K562 (cell line): ENCODE results near the gene SMIM21. TPM values are rescaled to one million over a fixed set of nuclear protein-coding genes. Genes with fewer than 3 reads are reported as not detected.

Experiments used
- ATAC-seq: fragments of 200-7000 bp; cut with Tn5 transposase; 3 replicates; pipeline ENCODE4 v1.9.1; 2020; ENCODE audit warnings: moderate library complexity
- BruUV-seq: library from RNA; stranded (reverse); fragments of 400-500 nt; replicated peaks from 2 replicates; lab custom pipeline; 2021; lab: Mats Ljungman, UMichigan
- CTCF ChIA-PET: fragments of 300-600 bp; formaldehyde crosslinking; extraction: SDS; loops from one replicate; lab custom pipeline; 2021; ENCODE audit warnings: low intra/inter-chr PET ratio; lab: Yijun Ruan, JAX
- POLR2A ChIA-PET: fragments of 300-600, 350-650 bp; sonication (Branson Sonifier 250); formaldehyde crosslinking; extraction: SDS; loops from one replicate; lab custom pipeline; 2021; ENCODE audit warnings: antibody characterized with exemption, inconsistent platforms; lab: Yijun Ruan, JAX
- DNase-seq, 4 experiments: peaks; one replicate each; pipeline versions ENCODE4 v3.0.0 to v3.0.0-alpha.2; 2011 to 2018; ENCODE audit warnings: low spot score in 3 of 4, mixed read lengths in 3 of 4; ENCODE audit errors: extremely low read depth in 1 of 4
- FAIRE-seq: peaks from 2 replicates; lab custom pipeline; 2011; peaks lifted over from hg19 to GRCh38; lab: Jason Lieb, UNC
- H2AFZ ChIP-seq: 2 replicates; pipeline ENCODE4 v1.6.0; 2011; ENCODE audit warnings: low read depth, low read length, control low read depth, inconsistent platforms
- H3K27ac ChIP-seq: fragments of 200-600 bp; 3 replicates; pipeline ENCODE4 v1.8.0; 2011; ENCODE audit warnings: low read depth, mild to moderate bottlenecking, control low read depth, inconsistent platforms, low read length, moderate library complexity, mixed read lengths; ENCODE audit errors: extremely low read depth
- H3K27me3 ChIP-seq, 2 experiments: fragments of 300-600 bp in 1 of 2; 2 replicates in 1 of 2; 3 replicates in 1 of 2; pipeline versions ENCODE4 v1.6.0 to v1.8.0; 2011; ENCODE audit warnings: inconsistent platforms in 2 of 2, low read length in 2 of 2, mild to moderate bottlenecking in 1 of 2, mixed read lengths in 1 of 2, moderate library complexity in 1 of 2; ENCODE audit not compliant: control insufficient read depth in 2 of 2, insufficient read depth in 2 of 2
- H3K36me3 ChIP-seq: fragments of 300-600 bp; 3 replicates; pipeline ENCODE4 v1.8.0; 2011; ENCODE audit warnings: mild to moderate bottlenecking, low read length, inconsistent platforms; ENCODE audit not compliant: control insufficient read depth, insufficient read depth
- H3K4me1 ChIP-seq, 2 experiments: fragments of 200-600 bp in 1 of 2; replicated peaks in 1 of 2; 2 replicates in 1 of 2; 3 replicates in 1 of 2; pipeline versions ENCODE4 v1.5.1 to v1.8.0; 2011; ENCODE audit warnings: inconsistent platforms in 2 of 2, low read length in 2 of 2, mild to moderate bottlenecking in 1 of 2, mixed read lengths in 1 of 2, moderate library complexity in 1 of 2; ENCODE audit not compliant: control insufficient read depth in 2 of 2, insufficient read depth in 2 of 2
- H3K4me2 ChIP-seq: 2 replicates; pipeline ENCODE4 v1.6.1; 2011; ENCODE audit warnings: low read length, control low read depth, inconsistent platforms, mixed read lengths; ENCODE audit not compliant: insufficient read depth
- H3K4me3 ChIP-seq: fragments of 200-600 bp; sonication (generic), shearing (Covaris generic); 2 replicates; pipeline ENCODE4 v1.5.1; 2016; ENCODE audit warnings: control low read depth, inconsistent platforms
- H3K79me2 ChIP-seq: fragments of 200-600 bp; 3 replicates; pipeline ENCODE4 v1.8.0; 2011; ENCODE audit warnings: low read length, inconsistent platforms; ENCODE audit not compliant: control insufficient read depth, insufficient read depth
- H3K9ac ChIP-seq, 2 experiments: 2 replicates each; pipeline versions ENCODE4 v1.6.0 to v1.6.1; 2011; ENCODE audit warnings: low read depth in 2 of 2, low read length in 2 of 2, control low read depth in 1 of 2, inconsistent platforms in 1 of 2, mild to moderate bottlenecking in 1 of 2, mixed read lengths in 1 of 2; ENCODE audit not compliant: insufficient read depth in 1 of 2
- H3K9me1 ChIP-seq: one replicate; pipeline ENCODE4 v1.6.0; 2011; ENCODE audit warnings: inconsistent platforms, mild to moderate bottlenecking, low read length, moderate library complexity; ENCODE audit not compliant: control insufficient read depth, insufficient read depth
- H3K9me3 ChIP-seq: replicated peaks from 2 replicates; pipeline ENCODE4 v1.5.1; 2011; ENCODE audit warnings: low read depth, low read length, inconsistent platforms; ENCODE audit not compliant: control insufficient read depth, insufficient read depth
- H4K20me1 ChIP-seq: replicated peaks from 2 replicates; pipeline ENCODE4 v1.6.1; 2011; ENCODE audit warnings: low read length, inconsistent platforms, mixed read lengths; ENCODE audit not compliant: control insufficient read depth, insufficient read depth
- CEBPG ChIP-seq, 3 experiments: fragments of 200-800 bp in 1 of 3; sonication (Bioruptor generic) in 1 of 3; sonication (generic) in 1 of 3; formaldehyde crosslinking in 1 of 3; IDR thresholded peaks in 2 of 3; conservative IDR thresholded peaks in 1 of 3; 2 replicates each; pipeline versions ENCODE4 v1.6.1 to v1.8.0; 2016 to 2022; ENCODE audit warnings: missing compliant biosample characterization in 2 of 3, missing genetic modification characterization in 2 of 3, mild to moderate bottlenecking in 1 of 3, missing genetic modification reagents in 1 of 3
- CREB1 ChIP-seq, 2 experiments: sonication (generic) in 1 of 2; formaldehyde crosslinking in 1 of 2; IDR thresholded peaks; 2 replicates each; pipeline versions ENCODE4 v1.6.1 to v1.8.0; 2012 to 2022; ENCODE audit warnings: inconsistent platforms in 1 of 2, mild to moderate bottlenecking in 1 of 2, missing genetic modification reagents in 1 of 2, moderate library complexity in 1 of 2
- CREM ChIP-seq: IDR thresholded peaks from 2 replicates; pipeline ENCODE4 v1.6.1; 2014; ENCODE audit warnings: antibody characterized with exemption, low read depth
- ETS2 ChIP-seq: IDR thresholded peaks from 2 replicates; pipeline ENCODE4 v1.6.1; 2016; ENCODE audit warnings: borderline replicate concordance, missing genetic modification characterization, mild to moderate bottlenecking, moderate library complexity, missing compliant biosample characterization; ENCODE audit not compliant: poor library complexity, severe bottlenecking
- FOXP1 ChIP-seq: sonication (generic); formaldehyde crosslinking; IDR thresholded peaks from 2 replicates; pipeline ENCODE4 v1.8.0; 2022; ENCODE audit warnings: mild to moderate bottlenecking, missing genetic modification reagents
- KLF13 ChIP-seq: fragments of 450-650 bp; IDR thresholded peaks from 2 replicates; pipeline ENCODE4 v1.6.1; 2016; ENCODE audit warnings: missing genetic modification characterization, low read depth, mild to moderate bottlenecking, missing compliant biosample characterization, moderate library complexity, borderline replicate concordance
- MTA3 ChIP-seq: fragments of 450-650 bp; formaldehyde crosslinking; IDR thresholded peaks from 2 replicates; pipeline ENCODE4 v1.6.1; 2017; ENCODE audit warnings: mild to moderate bottlenecking, borderline replicate concordance
- RBM34 ChIP-seq: fragments of 200-400 bp; formaldehyde crosslinking; IDR thresholded peaks from 2 replicates; pipeline ENCODE4 v1.6.1; 2018; ENCODE audit warnings: low read length, borderline replicate concordance; ENCODE audit not compliant: insufficient read depth
- RFX1 ChIP-seq: fragments of 450-650 bp; IDR thresholded peaks from 2 replicates; pipeline ENCODE4 v1.6.1; 2016; ENCODE audit warnings: mild to moderate bottlenecking, moderate library complexity
- SMAD2 ChIP-seq: fragments of 150-350 bp; IDR thresholded peaks from 2 replicates; pipeline ENCODE4 v1.6.1; 2014; ENCODE audit warnings: low read depth, mild to moderate bottlenecking, low read length
- ZBTB8A ChIP-seq: fragments of 450-650 bp; IDR thresholded peaks from 2 replicates; pipeline ENCODE4 v1.6.1; 2018; ENCODE audit warnings: mild to moderate bottlenecking, moderate library complexity; ENCODE audit not compliant: partially characterized antibody
- ZNF263 ChIP-seq: sonication (generic); formaldehyde crosslinking; IDR thresholded peaks from 2 replicates; pipeline ENCODE4 v1.8.0; 2022; ENCODE audit warnings: mild to moderate bottlenecking, missing genetic modification reagents, borderline replicate concordance
- ZNF592 ChIP-seq: fragments of 450-650 bp; IDR thresholded peaks from 2 replicates; pipeline ENCODE4 v1.6.1; 2017; ENCODE audit warnings: antibody characterized with exemption, mild to moderate bottlenecking
- WGBS: fragments of 100-300 bp; shearing (Covaris generic); methylation state at CpG from one replicate; pipeline ENCODE4 v1.1.6; 2016; ENCODE audit warnings: low coverage, mixed read lengths; ENCODE audit not compliant: insufficient coverage; ENCODE audit errors: missing lambda C conversion rate; 5-methylcytosine and 5-hydroxymethylcytosine counted together
- in situ Hi-C: fragments of 300-500 bp; cut with MboI; formaldehyde crosslinking; loops from 4 replicates; pipeline ENCODE4 v1.15.0; 2018; ENCODE audit warnings: inconsistent platforms, mixed read lengths
- intact Hi-C: fragments of 100-400 bp; cut with micrococcal nuclease; formaldehyde crosslinking; loops from 2 replicates; pipeline ENCODE4 v1.14.2; 2022
- polyA plus RNA-seq, 8 experiments: library from polyadenylated mRNA; depleted of rRNA in 4 of 8; stranded (reverse) in 5 of 8; unstranded in 3 of 8; fragments of >200 nt; fragmentation: Nextera tagmentation in 2 of 8; fragmentation: Illumina TruSeq in 1 of 8; extraction: Ambion mirVana in 2 of 8; extraction: Trizol in 1 of 8; gene quantifications; 2 replicates each; pipeline versions ENCODE4 v1.2.1 to v1.2.3, GENCODE V29; 2011 to 2014; ENCODE audit warnings: inconsistent platforms in 1 of 8, missing spikeins in 1 of 8
- total RNA-seq, 7 experiments: library from RNA; depleted of rRNA in 6 of 7; stranded (reverse); fragments of >200 nt in 6 of 7; fragmentation: Illumina TruSeq in 2 of 7; extraction: Trizol in 2 of 7; gene quantifications; 2 replicates each; pipeline versions ENCODE4 v1.2.1 to v1.2.3, GENCODE V29; 2011 to 2021; ENCODE audit warnings: low replicate concordance in 1 of 7

Gene SMIM21
- total and polyA plus RNA-seq, 9 of the 15 experiments (the other 6 are each of a cell fraction or from before 2014, with no cell fraction given) = not detected

- TF ChIP-seq FOXP1 = no peak
- no peak for TF ChIP-seq RFX1
These were observed 10.5 kb upstream of the SMIM21 start (continued) for GRCh38 chr18:75437979-75438378.

DNA sequence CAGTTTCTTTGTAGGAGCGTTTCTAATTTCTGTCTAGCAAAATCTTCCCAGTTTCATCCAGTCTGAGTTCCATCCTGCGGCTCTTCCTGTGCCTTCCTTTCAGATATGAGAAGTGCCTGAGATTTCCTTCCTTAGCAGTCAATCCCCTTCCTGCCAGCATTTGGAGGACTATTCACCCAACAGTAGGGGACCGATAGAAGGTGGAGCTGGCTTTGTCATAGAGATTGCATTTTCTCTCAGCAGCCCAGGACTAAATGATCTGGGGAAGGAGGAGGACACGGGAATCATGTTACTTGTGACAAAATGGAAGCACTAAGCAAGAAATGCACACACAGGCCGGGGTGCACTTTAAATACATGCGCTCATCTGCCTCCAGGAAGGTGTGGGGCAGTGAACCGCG is 5.6 kb upstream of the SMIM21 start:
- intact Hi-C loops (no loop called here), in situ Hi-C loops (no loop called here)
- Histone ChIP-seq H3K4me1 (no peaks in the 10 kb centered on the region), H3K27me3 (peaks cover 0 to 14% of the 10 kb centered on the region in 2 experiments; a peak in 2 of 5 replicates), H3K36me3 (no peaks in the 10 kb centered on the region), H3K9me3 (no peaks in the 10 kb centered on the region), H4K20me1 (no peaks in the 10 kb centered on the region), H3K27ac (no peak overlapping the region), H3K4me3 (no peak overlapping the region), H3K9me1 (no peaks in the 10 kb centered on the region), H3K4me2 (no peak overlapping the region), H3K79me2 (no peaks in the 10 kb centered on the region), H3K9ac (no peak overlapping the region), H2AFZ (no peak overlapping the region)
- no peak for FAIRE-seq
- no peak for ATAC-seq
- no TSS peak for BruUV-seq
- 1% methylated on average over 7 of the region's 8 CpGs for WGBS
- TF ChIP-seq ZBTB8A (no peak), ZNF592 (no peak), CREB1 (IDR thresholded peaks at IDR 0.05) (no peak), CREB1 (CRISPR knock-in tag; IDR thresholded peaks at IDR 0.05) (no peak), KLF13 (tag) (no peak), CEBPG (CRISPR knock-in tag; IDR thresholded peaks at IDR 0.05) (no peak), CEBPG (tag; conservative IDR thresholded peaks at IDR 0.05 in 1 of 2, IDR thresholded peaks at IDR 0.05 in 1 of 2) (no peak), CREM (no peak), ETS2 (tag) (no peak), RBM34 (no peak), MTA3 (no peak), SMAD2 (no peak), ZNF263 (CRISPR knock-in tag) (no peak)
- no peak for DNase-seq
- ChIA-PET CTCF (no interaction called here), POLR2A (no interaction called here)
